Panc1 (cell line): ENCODE results near the gene PANX3. TPM values are rescaled to one million over a fixed set of nuclear protein-coding genes. Genes with fewer than 3 reads are reported as not detected.

Experiments used
- ATAC-seq: fragments of 200-7000 bp; cut with Tn5 transposase; 2 replicates; pipeline ENCODE4 v1.9.1; 2020; ENCODE audit warnings: mild to moderate bottlenecking, moderate library complexity
- BruUV-seq: library from RNA; stranded (reverse); fragments of 400-500 nt; replicated peaks from 2 replicates; lab custom pipeline; 2021; lab: Mats Ljungman, UMichigan
- CTCF ChIA-PET: fragments of 300-600 bp; sonication (Branson Sonifier 250); formaldehyde crosslinking; loops from one replicate; lab custom pipeline; 2022; ENCODE audit warnings: antibody characterized with exemption; lab: Charles Lee
- POLR2A ChIA-PET: fragments of 300-600 bp; sonication (Branson Sonifier 250); formaldehyde crosslinking; loops from one replicate; lab custom pipeline; 2022; ENCODE audit warnings: antibody characterized with exemption; lab: Charles Lee
- DNase-seq: peaks from one replicate; pipeline ENCODE4 v3.0.0-alpha.2; 2010; ENCODE audit warnings: low read depth, low spot score
- H3K27ac ChIP-seq: 2 replicates; pipeline ENCODE4 v1.5.1; 2011; ENCODE audit warnings: mild to moderate bottlenecking, low read length, inconsistent platforms
- H3K27me3 ChIP-seq: fragments of 200-500 bp; sonication (Bioruptor generic); 2 replicates; pipeline ENCODE4 v1.6.0; 2014; ENCODE audit warnings: low read length, inconsistent platforms; ENCODE audit not compliant: control insufficient read depth, insufficient read depth
- H3K36me3 ChIP-seq: fragments of 200-500 bp; sonication (Bioruptor generic); 2 replicates; pipeline ENCODE4 v1.5.1; 2014; ENCODE audit warnings: inconsistent platforms, mild to moderate bottlenecking, low read length, moderate library complexity; ENCODE audit not compliant: control insufficient read depth, insufficient read depth
- H3K4me1 ChIP-seq: 2 replicates; pipeline ENCODE4 v1.5.1; 2011; ENCODE audit warnings: inconsistent platforms, mild to moderate bottlenecking, low read length, moderate library complexity; ENCODE audit not compliant: control insufficient read depth, insufficient read depth
- H3K4me3 ChIP-seq, 2 experiments: 2 replicates each; pipeline ENCODE4 v1.5.1; 2011 to 2012; ENCODE audit warnings: low read depth in 2 of 2, low read length in 2 of 2, mild to moderate bottlenecking in 2 of 2, inconsistent platforms in 1 of 2, moderate library complexity in 1 of 2
- H3K9me3 ChIP-seq: fragments of 200-500 bp; sonication (Bioruptor generic); 2 replicates; pipeline ENCODE4 v1.5.1; 2014; ENCODE audit warnings: low read depth, mild to moderate bottlenecking, inconsistent platforms, low read length, moderate library complexity; ENCODE audit not compliant: control insufficient read depth, insufficient read depth
- POLR2AphosphoS5 ChIP-seq: IDR thresholded peaks from 2 replicates; pipeline ENCODE4 v1.6.1; 2012; ENCODE audit warnings: mild to moderate bottlenecking, low read depth, low read length, moderate library complexity
- SIN3A ChIP-seq: IDR thresholded peaks from 2 replicates; pipeline ENCODE4 v1.6.1; 2012; ENCODE audit warnings: low read depth, mild to moderate bottlenecking, low read length, moderate library complexity, borderline replicate concordance; ENCODE audit not compliant: insufficient read depth
- TCF7L2 ChIP-seq: IDR thresholded peaks from 2 replicates; pipeline ENCODE4 v1.6.1; 2011; ENCODE audit warnings: mild to moderate bottlenecking, low read depth, low read length, inconsistent platforms
- in situ Hi-C: cut with HindIII; loops from 2 replicates; pipeline ENCODE4 v1.10.0; 2016; ENCODE audit warnings: low sequenced_read_pairs, low pct_unique_long_range_greater_than_20kb
- intact Hi-C: fragments of 100-400 bp; cut with micrococcal nuclease; formaldehyde crosslinking; loops from one replicate; pipeline ENCODE4 v1.10.0; 2022; ENCODE audit not compliant: unreplicated experiment
- total RNA-seq: library from RNA; stranded (reverse); gene quantifications from one replicate; pipeline ENCODE4 v1.2.1, GENCODE V29; 2021; ENCODE audit not compliant: unreplicated experiment
- TF ChIP-seq, protein P1 (sequence below), 2 experiments: IDR thresholded peaks; 2 replicates each; pipeline ENCODE4 v1.6.1; 2011 to 2012; ENCODE audit warnings: low read depth in 2 of 2, control low read depth in 1 of 2, low read length in 1 of 2, mild to moderate bottlenecking in 1 of 2, moderate library complexity in 1 of 2; ENCODE audit not compliant: insufficient read depth in 1 of 2
- TF ChIP-seq, protein P2 (sequence below): fragments of 450-650 bp; IDR thresholded peaks from 2 replicates; pipeline ENCODE4 v1.5.1; 2017; ENCODE audit warnings: mild to moderate bottlenecking

The PANX3 gene
- total RNA-seq, 1 experiment from 2014 or later, result not detected

DNA sequence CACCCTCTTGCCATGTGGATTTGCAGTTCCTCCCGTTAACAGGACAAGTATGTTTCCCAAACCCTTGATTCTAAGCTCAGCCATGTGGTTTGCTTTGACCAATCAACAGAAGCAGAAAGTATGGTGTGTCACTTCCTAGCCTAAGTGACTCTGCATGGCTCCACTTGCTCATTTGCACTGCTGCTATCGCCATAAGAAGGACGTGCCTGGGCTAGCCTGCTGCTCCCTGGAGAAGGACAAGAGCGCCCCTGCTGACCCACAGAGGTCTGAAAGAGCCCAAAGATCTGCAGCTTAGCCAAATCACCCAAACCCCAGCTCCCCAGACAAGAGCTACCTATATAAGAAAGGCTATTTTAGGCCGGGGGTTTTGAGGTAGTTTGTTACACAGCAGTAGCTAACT lies 29.4 kb downstream of the PANX3 start:
- in situ Hi-C loops (no loop called here), intact Hi-C loops (no loop called here)
- CTCF ChIA-PET, result no interaction called here
- no peak for DNase-seq
- TF ChIP-seq TCF7L2 (no peak), POLR2AphosphoS5 (no peak), SIN3A (no peak)
- TF ChIP-seq, protein P1, sequence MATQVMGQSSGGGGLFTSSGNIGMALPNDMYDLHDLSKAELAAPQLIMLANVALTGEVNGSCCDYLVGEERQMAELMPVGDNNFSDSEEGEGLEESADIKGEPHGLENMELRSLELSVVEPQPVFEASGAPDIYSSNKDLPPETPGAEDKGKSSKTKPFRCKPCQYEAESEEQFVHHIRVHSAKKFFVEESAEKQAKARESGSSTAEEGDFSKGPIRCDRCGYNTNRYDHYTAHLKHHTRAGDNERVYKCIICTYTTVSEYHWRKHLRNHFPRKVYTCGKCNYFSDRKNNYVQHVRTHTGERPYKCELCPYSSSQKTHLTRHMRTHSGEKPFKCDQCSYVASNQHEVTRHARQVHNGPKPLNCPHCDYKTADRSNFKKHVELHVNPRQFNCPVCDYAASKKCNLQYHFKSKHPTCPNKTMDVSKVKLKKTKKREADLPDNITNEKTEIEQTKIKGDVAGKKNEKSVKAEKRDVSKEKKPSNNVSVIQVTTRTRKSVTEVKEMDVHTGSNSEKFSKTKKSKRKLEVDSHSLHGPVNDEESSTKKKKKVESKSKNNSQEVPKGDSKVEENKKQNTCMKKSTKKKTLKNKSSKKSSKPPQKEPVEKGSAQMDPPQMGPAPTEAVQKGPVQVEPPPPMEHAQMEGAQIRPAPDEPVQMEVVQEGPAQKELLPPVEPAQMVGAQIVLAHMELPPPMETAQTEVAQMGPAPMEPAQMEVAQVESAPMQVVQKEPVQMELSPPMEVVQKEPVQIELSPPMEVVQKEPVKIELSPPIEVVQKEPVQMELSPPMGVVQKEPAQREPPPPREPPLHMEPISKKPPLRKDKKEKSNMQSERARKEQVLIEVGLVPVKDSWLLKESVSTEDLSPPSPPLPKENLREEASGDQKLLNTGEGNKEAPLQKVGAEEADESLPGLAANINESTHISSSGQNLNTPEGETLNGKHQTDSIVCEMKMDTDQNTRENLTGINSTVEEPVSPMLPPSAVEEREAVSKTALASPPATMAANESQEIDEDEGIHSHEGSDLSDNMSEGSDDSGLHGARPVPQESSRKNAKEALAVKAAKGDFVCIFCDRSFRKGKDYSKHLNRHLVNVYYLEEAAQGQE (IDR thresholded peaks at IDR 0.05; ENCODE audit: insufficient read depth in 1 of 2, low read depth in 2 of 2, low read length in 1 of 2), result no peak
- TF ChIP-seq, protein P2, sequence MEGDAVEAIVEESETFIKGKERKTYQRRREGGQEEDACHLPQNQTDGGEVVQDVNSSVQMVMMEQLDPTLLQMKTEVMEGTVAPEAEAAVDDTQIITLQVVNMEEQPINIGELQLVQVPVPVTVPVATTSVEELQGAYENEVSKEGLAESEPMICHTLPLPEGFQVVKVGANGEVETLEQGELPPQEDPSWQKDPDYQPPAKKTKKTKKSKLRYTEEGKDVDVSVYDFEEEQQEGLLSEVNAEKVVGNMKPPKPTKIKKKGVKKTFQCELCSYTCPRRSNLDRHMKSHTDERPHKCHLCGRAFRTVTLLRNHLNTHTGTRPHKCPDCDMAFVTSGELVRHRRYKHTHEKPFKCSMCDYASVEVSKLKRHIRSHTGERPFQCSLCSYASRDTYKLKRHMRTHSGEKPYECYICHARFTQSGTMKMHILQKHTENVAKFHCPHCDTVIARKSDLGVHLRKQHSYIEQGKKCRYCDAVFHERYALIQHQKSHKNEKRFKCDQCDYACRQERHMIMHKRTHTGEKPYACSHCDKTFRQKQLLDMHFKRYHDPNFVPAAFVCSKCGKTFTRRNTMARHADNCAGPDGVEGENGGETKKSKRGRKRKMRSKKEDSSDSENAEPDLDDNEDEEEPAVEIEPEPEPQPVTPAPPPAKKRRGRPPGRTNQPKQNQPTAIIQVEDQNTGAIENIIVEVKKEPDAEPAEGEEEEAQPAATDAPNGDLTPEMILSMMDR, result no peak
- Histone ChIP-seq H3K4me1 (no peaks in the 10 kb centered on the region), H3K4me3 (no peak overlapping the region), H3K36me3 (0 out of 2 replicates have a peak, but pooled peaks cover 4% of the 10 kb centered on the region), H3K27me3 (no peaks in the 10 kb centered on the region), H3K27ac (no peak overlapping the region), H3K9me3 (no peaks in the 10 kb centered on the region)
- POLR2A ChIA-PET, result no interaction called here
- no TSS peak for BruUV-seq
- ATAC-seq, result no peak

DNA sequence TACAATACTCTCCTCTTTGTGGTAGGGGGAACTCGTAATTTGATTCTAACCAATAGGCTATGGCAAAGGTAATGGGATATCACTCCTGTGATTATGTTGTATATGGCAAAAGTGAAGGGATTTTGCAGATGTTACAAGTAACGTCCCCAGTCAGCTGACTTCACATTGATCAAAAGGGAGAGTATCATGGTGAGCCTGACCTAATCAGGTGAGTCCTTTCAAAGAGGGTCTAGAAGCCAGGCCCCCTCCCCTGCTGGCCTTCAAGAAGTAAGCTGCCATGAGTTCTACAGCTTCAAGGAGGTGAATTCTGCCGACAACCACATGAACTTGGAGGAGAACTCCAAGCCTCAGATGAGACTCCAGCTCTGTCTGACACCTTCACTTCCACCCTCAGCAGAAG lies 31.4 kb downstream of the PANX3 start:
- no peaks in the 10 kb centered on the region for H3K27me3 ChIP-seq
- H3K4me1 ChIP-seq, result no peaks in the 10 kb centered on the region
- ChIA-PET CTCF (no interaction called here), POLR2A (no interaction called here)
- intact Hi-C loops (no loop called here), in situ Hi-C loops (no loop called here)
- 0 out of 2 replicates have a peak, but pooled peaks cover 2% of the 10 kb centered on the region for H3K36me3 ChIP-seq
- no peaks in the 10 kb centered on the region for H3K9me3 ChIP-seq
- H3K27ac ChIP-seq, result no peak overlapping the region
- TF ChIP-seq POLR2AphosphoS5, result no peak
- TF ChIP-seq TCF7L2, result no peak
- TF ChIP-seq SIN3A, result no peak
- TF ChIP-seq, protein P2, result no peak
- TF ChIP-seq, protein P1 (IDR thresholded peaks at IDR 0.05; ENCODE audit: insufficient read depth in 1 of 2, low read depth in 2 of 2, low read length in 1 of 2), result no peak
- DNase-seq (no peak), ATAC-seq (no peak)
- H3K4me3 ChIP-seq, result no peak overlapping the region
- no TSS peak for BruUV-seq
